Sigmoid colon (tissue), 7 donors: Measurements from ENCODE around the gene CROCC. TPM values are rescaled to one million over a fixed set of nuclear protein-coding genes. Genes with fewer than 3 reads are reported as not detected.
"Not testable (repeated sequence)": the region's sequence is repeated elsewhere in the genome, so short reads cannot be mapped to it uniquely, and the experiment has no call there.

Experiments
- DNase-seq: peaks from one replicate; pipeline ENCODE4 v3.0.0-alpha.2; 2019
- H3K27ac ChIP-seq, 4 donors: fragments of 200-600 bp; sonication (generic); one replicate each; pipeline ENCODE4 v1.5.1; 2016 to 2019; ENCODE audit warnings: mild to moderate bottlenecking in 1 of 4
- H3K27me3 ChIP-seq, 3 donors: fragments of 200-600 bp; sonication (generic); one replicate each; pipeline ENCODE4 v1.5.1; 2019; ENCODE audit warnings: mild to moderate bottlenecking in 1 of 3
- H3K36me3 ChIP-seq, 4 donors: fragments of 200-600 bp; sonication (generic); one replicate each; pipeline ENCODE4 v1.5.1; 2016 to 2019
- H3K4me1 ChIP-seq, 4 donors: fragments of 200-600 bp; sonication (generic); one replicate each; pipeline ENCODE4 v1.5.1; 2017 to 2019
- H3K4me3 ChIP-seq, 4 donors: fragments of 200-600 bp; sonication (generic); one replicate each; pipeline ENCODE4 v1.5.1; 2017 to 2019; ENCODE audit warnings: mild to moderate bottlenecking in 2 of 4, moderate library complexity in 1 of 4
- H3K9me3 ChIP-seq, 4 donors: fragments of 200-600 bp in 3 of 4; sonication (generic) in 3 of 4; one replicate each; pipeline versions ENCODE4 v1.5.1 to v1.6.1; 2013 to 2019
- EP300 ChIP-seq, 4 donors: sonication (generic); formaldehyde crosslinking; IDR thresholded peaks; one replicate each; pipeline ENCODE4 v1.6.1; 2017; ENCODE audit warnings: antibody characterized with exemption in 4 of 4
- POLR2A ChIP-seq, 2 donors: fragments of 450-650 bp; IDR thresholded peaks; one replicate each; pipeline ENCODE4 v1.6.1; 2016; ENCODE audit warnings: antibody characterized with exemption in 2 of 2, mild to moderate bottlenecking in 2 of 2, moderate library complexity in 2 of 2
- POLR2AphosphoS5 ChIP-seq, 4 donors: sonication (generic); formaldehyde crosslinking; IDR thresholded peaks; one replicate each; pipeline ENCODE4 v1.6.1; 2017; ENCODE audit warnings: antibody characterized with exemption in 4 of 4
- WGBS, 2 donors: extraction: QIAGEN DNeasy Blood & Tissue Kit; methylation state at CpG; one replicate each; pipeline ENCODE4 v1.1.7; 2013; 5-methylcytosine and 5-hydroxymethylcytosine counted together
- intact Hi-C: fragments of 100-400 bp; cut with DNase I; formaldehyde crosslinking; loops from one replicate; pipeline ENCODE4 v1.15.1; 2023
- polyA plus RNA-seq, 3 donors: library from polyadenylated mRNA; stranded (reverse); fragments of 200-250 nt; gene quantifications; one replicate each; pipeline ENCODE4 v1.2.3, GENCODE V29; 2013
- total RNA-seq, 4 donors: library from RNA; depleted of rRNA; stranded (reverse); fragments of >200 nt; gene quantifications; one replicate each; pipeline ENCODE4 v1.1.0, GENCODE V29; 2016
- TF ChIP-seq, protein P1 (sequence below), 4 experiments: fragments of 450-650 bp in 3 of 4; fragments of 200-600 bp in 1 of 4; IDR thresholded peaks; one replicate each; pipeline ENCODE4 v1.5.1; 2016 to 2019; ENCODE audit warnings: antibody characterized with exemption in 4 of 4, mild to moderate bottlenecking in 3 of 4, moderate library complexity in 2 of 4
- donor health status: healthy with polysubstance abuse.
- donor health status: Bipolar disorder and iron deficiency.
- donor health status: healthy.

The CROCC gene
- total and polyA plus RNA-seq, 7 donors = 3.5 to 25.5 (median 16.5) TPM

DNA sequence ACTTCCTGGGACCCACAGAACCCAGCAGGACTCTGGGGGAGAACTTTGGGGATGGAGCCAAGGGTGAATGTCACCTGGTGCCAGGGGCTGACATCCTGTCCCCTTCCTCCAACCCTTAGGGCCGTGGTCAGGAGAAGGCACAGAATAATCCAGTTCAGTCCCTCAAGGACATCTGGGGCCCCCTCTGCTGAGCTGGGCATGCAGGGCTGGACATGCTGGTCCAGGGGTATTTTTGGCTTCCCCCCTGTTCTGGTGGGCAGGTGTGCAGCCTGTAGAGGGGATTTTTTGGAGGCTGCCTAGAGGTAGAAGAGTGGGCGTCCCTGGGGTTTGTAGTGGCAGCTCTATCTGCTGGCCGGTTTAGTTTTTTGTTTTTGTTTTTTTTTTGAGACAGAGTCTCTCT is 3.4 kb upstream of the CROCC start:
- Histone ChIP-seq H3K27me3 (peaks cover 0 to 9% (median 0%) of the 10 kb centered on the region in 3 donors), H3K27ac (no peak overlapping the region), H3K36me3 (no peaks in the 10 kb centered on the region), H3K4me3 (no peak overlapping the region), H3K4me1 (peaks cover 0 to 34% (median 23%) of the 10 kb centered on the region in 4 donors), H3K9me3 (no peaks in the 10 kb centered on the region)
- intact Hi-C loops = loop anchor here (10.0 kb wide), 1 partner anchor 304 kb away; the partner anchor contains the start of gene NBPF1
- DNase-seq = no peak
- 85 to 87% methylated on average over 3 of the region's 3 CpGs for WGBS, 2 donors
- TF ChIP-seq EP300 (IDR thresholded peaks at IDR 0.05) (no peak), POLR2AphosphoS5 (IDR thresholded peaks at IDR 0.05) (no peak), POLR2A (IDR thresholded peaks at IDR 0.05) (no peak)
- TF ChIP-seq, protein P1, sequence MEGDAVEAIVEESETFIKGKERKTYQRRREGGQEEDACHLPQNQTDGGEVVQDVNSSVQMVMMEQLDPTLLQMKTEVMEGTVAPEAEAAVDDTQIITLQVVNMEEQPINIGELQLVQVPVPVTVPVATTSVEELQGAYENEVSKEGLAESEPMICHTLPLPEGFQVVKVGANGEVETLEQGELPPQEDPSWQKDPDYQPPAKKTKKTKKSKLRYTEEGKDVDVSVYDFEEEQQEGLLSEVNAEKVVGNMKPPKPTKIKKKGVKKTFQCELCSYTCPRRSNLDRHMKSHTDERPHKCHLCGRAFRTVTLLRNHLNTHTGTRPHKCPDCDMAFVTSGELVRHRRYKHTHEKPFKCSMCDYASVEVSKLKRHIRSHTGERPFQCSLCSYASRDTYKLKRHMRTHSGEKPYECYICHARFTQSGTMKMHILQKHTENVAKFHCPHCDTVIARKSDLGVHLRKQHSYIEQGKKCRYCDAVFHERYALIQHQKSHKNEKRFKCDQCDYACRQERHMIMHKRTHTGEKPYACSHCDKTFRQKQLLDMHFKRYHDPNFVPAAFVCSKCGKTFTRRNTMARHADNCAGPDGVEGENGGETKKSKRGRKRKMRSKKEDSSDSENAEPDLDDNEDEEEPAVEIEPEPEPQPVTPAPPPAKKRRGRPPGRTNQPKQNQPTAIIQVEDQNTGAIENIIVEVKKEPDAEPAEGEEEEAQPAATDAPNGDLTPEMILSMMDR (IDR thresholded peaks at IDR 0.05) = no peak

GRCh38 chr1:16918936-16919665 is 2.6 kb upstream of the CROCC start:
- H3K4me1 ChIP-seq = peaks cover 0 to 31% (median 20%) of the 10 kb centered on the region in 4 donors
- H3K4me3 ChIP-seq, DNase-seq, H3K27me3 ChIP-seq, H3K9me3 ChIP-seq, H3K27ac ChIP-seq, H3K36me3 ChIP-seq: not testable (repeated sequence)
- 89 to 92% methylated on average over 15 of the region's 15 CpGs for WGBS, 2 donors
- intact Hi-C loops = loop anchor here (10.0 kb wide), 1 partner anchor 304 kb away; the partner anchor contains the start of gene NBPF1

DNA sequence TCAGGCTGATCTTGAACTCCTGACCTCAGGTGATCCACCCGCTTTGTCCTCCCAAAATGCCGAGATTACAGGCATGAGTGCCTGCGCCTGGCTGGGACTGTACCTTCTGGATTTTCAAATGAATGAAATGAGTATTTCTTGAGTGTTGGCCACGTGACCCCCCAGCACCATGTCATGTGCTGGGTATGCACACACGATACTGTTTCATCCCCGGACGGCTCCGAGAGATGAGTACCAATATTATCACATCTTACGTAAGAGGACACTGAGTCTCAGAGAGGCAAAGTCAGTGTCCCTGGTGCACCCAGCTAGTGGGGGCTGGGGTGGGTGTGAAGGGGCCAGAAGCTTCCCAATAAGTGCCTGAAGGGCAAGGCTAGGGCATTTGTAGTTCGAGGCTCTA is 780 bp upstream of the CROCC start:
- intact Hi-C loops = no loop called here
- DNase-seq = no peak
- no peaks in the 10 kb centered on the region for H3K36me3 ChIP-seq
- TF ChIP-seq EP300 (IDR thresholded peaks at IDR 0.05) (no peak), POLR2AphosphoS5 (IDR thresholded peaks at IDR 0.05) (no peak), POLR2A (IDR thresholded peaks at IDR 0.05) (no peak)
- TF ChIP-seq, protein P1 (IDR thresholded peaks at IDR 0.05) = no peak
- H3K27ac ChIP-seq = no peak overlapping the region
- H3K4me3 ChIP-seq = no peak overlapping the region
- peaks cover 0 to 15% (median 10%) of the 10 kb centered on the region in 4 donors for H3K4me1 ChIP-seq
- 88 to 89% methylated on average over 10 of the region's 10 CpGs for WGBS, 2 donors
- H3K27me3 ChIP-seq = peaks cover 0 to 9% (median 0%) of the 10 kb centered on the region in 3 donors
- no peaks in the 10 kb centered on the region for H3K9me3 ChIP-seq

- Histone ChIP-seq H3K4me1 (peaks cover 0 to 13% (median 8%) of the 10 kb centered on the region in 4 donors), H3K27me3 (peaks cover 0 to 9% (median 0%) of the 10 kb centered on the region in 3 donors), H3K27ac (no peak overlapping the region), H3K9me3 (no peaks in the 10 kb centered on the region), H3K36me3 (no peaks in the 10 kb centered on the region), H3K4me3 (no peak overlapping the region)
- 92 to 95% methylated on average over 10 of the region's 10 CpGs for WGBS, 2 donors
- intact Hi-C loops = no loop called here
- TF ChIP-seq POLR2A (IDR thresholded peaks at IDR 0.05) (no peak), EP300 (IDR thresholded peaks at IDR 0.05) (no peak), POLR2AphosphoS5 (IDR thresholded peaks at IDR 0.05) (no peak)
- TF ChIP-seq, protein P1 (IDR thresholded peaks at IDR 0.05) = no peak
- DNase-seq = no peak
These were observed 735 bp downstream of the CROCC start for GRCh38 chr1:16922466-16922865.

GRCh38 chr1:16922885-16923431 is 1.2 kb downstream of the CROCC start:
- no peaks in the 10 kb centered on the region for H3K9me3 ChIP-seq
- peaks cover 0 to 13% (median 8%) of the 10 kb centered on the region in 4 donors for H3K4me1 ChIP-seq
- WGBS, 2 donors = 90 to 91% methylated on average over 18 of the region's 18 CpGs
- peaks cover 0 to 9% (median 0%) of the 10 kb centered on the region in 3 donors for H3K27me3 ChIP-seq
- TF ChIP-seq EP300 (IDR thresholded peaks at IDR 0.05) = no peak
- no peak for TF ChIP-seq POLR2AphosphoS5 (IDR thresholded peaks at IDR 0.05)
- TF ChIP-seq, protein P1 (IDR thresholded peaks at IDR 0.05) = no peak
- no peak for TF ChIP-seq POLR2A (IDR thresholded peaks at IDR 0.05)
- no peaks in the 10 kb centered on the region for H3K36me3 ChIP-seq
- DNase-seq = no peak
- H3K4me3 ChIP-seq = no peak overlapping the region
- no peak overlapping the region for H3K27ac ChIP-seq
- intact Hi-C loops = no loop called here
